COLO668 (cell line): ENCODE results near the gene HMGA1.
"Not testable (repeated sequence)": the region's sequence is repeated elsewhere in the genome, so short reads cannot be mapped to it uniquely, and the experiment has no call there.

Experiments used
- DNase-seq: peaks from one replicate; lab custom pipeline; 2025; ENCODE audit not compliant: unreplicated experiment; lab: John Stamatoyannopoulos, UW

HMGA1 gene

GRCh38 chr6:34259529-34260069, 22.9 kb downstream of the HMGA1 start:
- DNase-seq: no peak

GRCh38 chr6:34260576-34261267, 24.0 kb downstream of the HMGA1 start:
- no peak for DNase-seq

GRCh38 chr6:34263484-34263883, 26.8 kb downstream of the HMGA1 start:
- not testable (repeated sequence) for DNase-seq

- no peak for DNase-seq
These were observed 31.1 kb downstream of the HMGA1 start for GRCh38 chr6:34267746-34268145.

GRCh38 chr6:34269132-34269531, 32.5 kb downstream of the HMGA1 start:
- not testable (repeated sequence) for DNase-seq

- not testable (repeated sequence) for DNase-seq
These were observed 33.1 kb downstream of the HMGA1 start for GRCh38 chr6:34269658-34270341.

- DNase-seq: no peak
These were observed 35.6 kb downstream of the HMGA1 start for GRCh38 chr6:34272013-34272926.

GRCh38 chr6:34273242-34273805, 36.7 kb downstream of the HMGA1 start:
- no peak for DNase-seq

GRCh38 chr6:34274129-34274528, 37.5 kb downstream of the HMGA1 start:
- no peak for DNase-seq

- DNase-seq: peak; percentile 42
These were observed 38.6 kb downstream of the HMGA1 start for GRCh38 chr6:34275128-34275804.

GRCh38 chr6:34276191-34276590, 39.5 kb downstream of the HMGA1 start:
- no peak for DNase-seq

- DNase-seq: no peak
These were observed 40.4 kb downstream of the HMGA1 start for GRCh38 chr6:34276881-34277762.

GRCh38 chr6:34277763-34278112, 41.1 kb downstream of the HMGA1 start:
- DNase-seq: no peak

- no peak for DNase-seq
These were observed 42.2 kb downstream of the HMGA1 start for GRCh38 chr6:34278833-34279232.

- no peak for DNase-seq
These were observed 43.5 kb downstream of the HMGA1 start for GRCh38 chr6:34280216-34280615.

GRCh38 chr6:34281702-34282334, 45.1 kb downstream of the HMGA1 start:
- DNase-seq: no peak

- no peak for DNase-seq
These were observed 48.1 kb downstream of the HMGA1 start for GRCh38 chr6:34284563-34285447.
